AG09319 (cell line): ENCODE data around the gene SLC26A11.

Experiments used
- DNase-seq: peaks from one replicate; pipeline ENCODE4 v3.0.0-alpha.2; 2010; ENCODE audit warnings: low read depth; ENCODE audit errors: extremely low read depth
- CTCF ChIP-seq: IDR thresholded peaks from 2 replicates; pipeline ENCODE4 v1.5.1; 2011; ENCODE audit warnings: low read depth, mild to moderate bottlenecking, inconsistent platforms, low read length, moderate library complexity

Gene SLC26A11

DNA sequence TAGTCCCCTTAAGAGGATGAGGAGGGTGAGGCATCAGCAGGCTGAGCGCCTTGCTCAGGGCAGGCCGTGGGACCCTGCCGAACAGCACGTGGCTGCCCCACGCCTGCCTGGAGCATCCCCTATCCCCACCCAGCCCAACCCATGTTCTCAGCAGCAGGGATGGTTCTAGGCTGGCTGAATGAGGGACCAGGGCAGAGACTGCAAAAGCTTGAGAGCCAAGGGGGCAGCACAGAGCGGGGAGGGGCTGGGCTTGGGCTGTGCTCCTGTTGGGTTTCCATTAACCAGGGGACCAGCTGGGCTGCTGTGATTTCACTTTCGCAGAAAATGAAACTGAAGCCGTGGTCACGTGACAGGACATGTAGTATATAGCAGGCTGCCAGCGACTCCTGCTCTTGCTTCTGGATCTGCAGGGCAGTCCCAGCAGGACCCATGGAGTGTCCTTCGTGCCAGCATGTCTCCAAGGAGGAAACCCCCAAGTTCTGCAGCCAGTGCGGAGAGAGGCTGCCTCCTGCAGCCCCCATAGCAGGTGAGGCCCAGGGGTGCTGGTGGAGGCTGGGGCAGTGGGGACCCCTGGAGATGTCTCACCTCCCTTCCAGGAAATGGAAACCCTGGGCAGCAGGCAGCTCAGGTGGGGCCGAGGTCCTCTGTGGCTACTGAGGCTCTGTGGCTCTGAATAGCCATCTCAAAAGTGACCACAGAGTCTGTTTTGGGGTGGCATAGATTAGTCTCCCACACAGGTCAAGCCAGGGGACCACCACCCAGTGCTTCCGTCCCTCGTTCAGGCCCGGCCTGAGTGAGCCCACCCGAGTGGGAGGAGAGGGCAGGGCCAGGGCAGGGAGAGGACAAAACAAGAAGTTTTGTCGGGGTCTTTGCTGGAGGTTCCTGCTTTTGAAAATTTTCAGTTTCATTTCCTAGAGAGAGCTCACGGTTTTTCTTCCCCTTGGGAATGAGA lies 43.3 kb downstream of the SLC26A11 start:
- no peak; the same call in none of the 2 replicates for TF ChIP-seq CTCF
- peak; percentile 83 for DNase-seq

GRCh38 chr17:80264205-80265075 lies 44.2 kb downstream of the SLC26A11 start:
- no peak for DNase-seq
- no peak for TF ChIP-seq CTCF

DNA sequence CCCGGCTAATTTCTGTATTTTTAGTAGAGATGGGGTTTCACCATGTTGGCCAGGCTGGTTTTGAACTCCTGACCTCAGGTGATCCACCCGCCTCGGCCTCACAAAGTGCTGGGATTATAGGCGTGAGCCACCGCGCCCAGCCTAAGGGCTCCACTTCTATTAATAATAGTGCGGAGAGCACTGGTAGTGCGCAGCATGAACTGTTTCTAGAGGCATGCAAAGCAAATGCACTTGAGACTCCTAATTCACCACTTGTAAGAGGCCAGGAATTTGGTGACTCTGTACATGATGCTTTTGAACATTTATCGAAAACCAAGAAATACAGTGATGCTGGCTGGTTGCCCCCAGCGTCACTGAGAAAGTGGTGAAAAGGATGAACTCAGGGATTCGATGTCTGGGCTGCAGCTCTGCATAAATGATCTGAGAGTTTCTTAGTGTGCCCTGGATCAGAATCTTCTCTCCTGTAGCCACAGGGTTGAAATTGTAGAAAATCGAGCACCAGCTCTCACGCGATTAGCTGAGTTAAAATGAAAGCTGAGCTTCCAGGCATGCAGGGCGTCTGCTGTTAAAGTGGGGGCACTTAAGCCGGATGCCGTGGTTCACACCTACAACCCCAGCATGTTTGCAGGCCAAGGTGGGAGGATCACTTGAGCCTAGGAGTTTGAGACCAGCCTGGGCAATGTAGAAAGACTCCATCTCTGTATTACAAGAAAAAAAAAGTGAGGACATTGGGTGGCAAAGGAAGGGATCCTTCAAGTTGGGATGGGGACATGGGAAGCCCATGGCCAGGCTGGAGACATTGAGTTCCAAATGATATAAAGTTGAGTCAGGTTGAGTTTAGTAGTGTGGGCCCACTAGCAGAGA lies 45.2 kb downstream of the SLC26A11 start:
- no peak for TF ChIP-seq CTCF
- DNase-seq = no peak

DNA sequence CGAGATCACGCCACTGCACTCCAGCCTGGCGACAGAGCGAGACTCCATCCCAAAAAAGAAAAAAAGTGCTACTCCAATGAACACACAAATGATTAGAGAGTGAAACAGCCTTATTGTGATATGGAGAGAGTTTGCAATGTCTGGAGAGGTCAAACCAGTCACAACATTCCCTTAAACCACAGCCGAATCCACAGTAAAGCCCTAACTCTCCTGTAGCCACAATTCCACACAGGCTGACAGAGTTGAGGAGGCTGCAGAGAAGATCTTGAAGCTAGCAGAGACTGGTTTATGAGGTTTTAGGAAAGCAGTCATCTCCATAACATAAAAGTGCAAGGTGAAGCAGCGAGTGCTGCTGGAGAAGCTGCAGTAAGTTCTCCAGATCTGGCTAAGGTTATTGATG lies 47.2 kb downstream of the SLC26A11 start:
- TF ChIP-seq CTCF = no peak
- DNase-seq = no peak

GRCh38 chr17:80268427-80268826 lies 48.2 kb downstream of the SLC26A11 start:
- no peak for TF ChIP-seq CTCF
- DNase-seq = no peak

DNA sequence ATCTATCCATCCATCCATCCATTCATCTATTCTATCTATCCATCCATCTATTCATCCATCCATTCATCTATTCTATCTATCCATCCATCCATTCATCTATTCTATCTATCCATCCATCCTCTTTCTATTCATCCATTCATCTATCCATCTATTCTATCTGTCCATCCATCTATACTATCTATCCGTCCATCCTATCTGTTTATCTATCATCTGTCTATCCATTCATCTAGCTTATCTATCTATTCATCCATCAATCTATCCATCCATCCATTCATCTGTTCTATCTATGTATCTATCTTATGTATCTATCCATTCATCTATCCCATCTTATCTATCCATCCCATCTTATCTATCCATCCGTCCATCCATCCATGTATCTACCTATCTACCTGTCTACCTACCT lies 49.2 kb downstream of the SLC26A11 start:
- no peak for TF ChIP-seq CTCF
- DNase-seq = no peak
